ENCODE data around the gene FOXP2. TPM values are rescaled to one million over a fixed set of nuclear protein-coding genes. Genes with fewer than 3 reads are reported as not detected.
"Not testable (repeated sequence)": the region's sequence is repeated elsewhere in the genome, so short reads cannot be mapped to it uniquely, and the experiment has no call there.

FOXP2 gene
- total RNA-seq, 1 donor from 2014 or later, result not detected

GRCh38 chr7:114497491-114497890, 82.9 kb downstream of the FOXP2 start:
- intact Hi-C loops (cut with micrococcal nuclease), result loop anchor here (2.0 kb wide), 1 partner anchor 27 kb away; no protein-coding TSS in a partner anchor

GRCh38 chr7:114502454-114503254, 88.0 kb downstream of the FOXP2 start:
- intact Hi-C loops (cut with micrococcal nuclease), result no loop called here

- intact Hi-C loops (cut with micrococcal nuclease), result no loop called here
These were observed 90.0 kb downstream of the FOXP2 start for GRCh38 chr7:114504586-114504985.

- intact Hi-C loops (cut with micrococcal nuclease), result no loop called here
These were observed 92.8 kb downstream of the FOXP2 start for GRCh38 chr7:114507381-114507780.

- intact Hi-C loops (cut with micrococcal nuclease), result no loop called here
These were observed 93.5 kb downstream of the FOXP2 start for GRCh38 chr7:114508086-114508485.

GRCh38 chr7:114510824-114511223, 96.2 kb downstream of the FOXP2 start:
- intact Hi-C loops (cut with micrococcal nuclease), result not testable (repeated sequence)

GRCh38 chr7:114519240-114519639, 104.6 kb downstream of the FOXP2 start:
- intact Hi-C loops (cut with micrococcal nuclease), result no loop called here

GRCh38 chr7:114522081-114522480, 107.5 kb downstream of the FOXP2 start:
- intact Hi-C loops (cut with micrococcal nuclease), result no loop called here

- intact Hi-C loops (cut with micrococcal nuclease), result no loop called here
These were observed 113.0 kb downstream of the FOXP2 start for GRCh38 chr7:114527589-114527988.

- intact Hi-C loops (cut with micrococcal nuclease), result no loop called here
These were observed 115.5 kb downstream of the FOXP2 start for GRCh38 chr7:114530057-114530611.

- intact Hi-C loops (cut with micrococcal nuclease), result no loop called here
These were observed 116.7 kb downstream of the FOXP2 start for GRCh38 chr7:114531326-114531725.

GRCh38 chr7:114533131-114533530, 118.5 kb downstream of the FOXP2 start:
- intact Hi-C loops (cut with micrococcal nuclease), result no loop called here

GRCh38 chr7:114534953-114535352, 120.3 kb downstream of the FOXP2 start:
- intact Hi-C loops (cut with micrococcal nuclease), result no loop called here

GRCh38 chr7:114539575-114539974, 125.0 kb downstream of the FOXP2 start:
- intact Hi-C loops (cut with micrococcal nuclease), result no loop called here

GRCh38 chr7:114540291-114540690, 125.7 kb downstream of the FOXP2 start:
- intact Hi-C loops (cut with micrococcal nuclease), result no loop called here

- intact Hi-C loops (cut with micrococcal nuclease), result not testable (repeated sequence)
These were observed 132.7 kb downstream of the FOXP2 start for GRCh38 chr7:114547346-114547745.

GRCh38 chr7:114548081-114548980, 133.7 kb downstream of the FOXP2 start:
- intact Hi-C loops (cut with micrococcal nuclease), result no loop called here

GRCh38 chr7:114554781-114555537, 140.3 kb downstream of the FOXP2 start:
- intact Hi-C loops (cut with micrococcal nuclease), result no loop called here

- intact Hi-C loops (cut with micrococcal nuclease), result no loop called here
These were observed 152.8 kb downstream of the FOXP2 start for GRCh38 chr7:114567416-114567815.

GRCh38 chr7:114569220-114569619, 154.6 kb downstream of the FOXP2 start:
- intact Hi-C loops (cut with micrococcal nuclease), result no loop called here

GRCh38 chr7:114574384-114574783, 159.8 kb downstream of the FOXP2 start:
- intact Hi-C loops (cut with micrococcal nuclease), result no loop called here
